DMS114 treated with DMSO at 0.1 percent for 48 hours (cell line): ENCODE data around the gene TMEM232.
A peak's percentile ranks its signal among the peaks of the same experiment; 100 is the strongest.

Source experiments
- DNase-seq: peaks from one replicate; lab custom pipeline; 2025; ENCODE audit not compliant: unreplicated experiment; lab: John Stamatoyannopoulos, UW

The TMEM232 gene

GRCh38 chr5:110634475-110634874 is 92.0 kb downstream of the TMEM232 start:
- DNase-seq, result no peak

- DNase-seq, result no peak
These were observed 95.2 kb downstream of the TMEM232 start for GRCh38 chr5:110631236-110631635.

- DNase-seq, result no peak
These were observed 96.1 kb downstream of the TMEM232 start for GRCh38 chr5:110630350-110630749.

- DNase-seq, result peak; percentile 51
These were observed 101.0 kb downstream of the TMEM232 start for GRCh38 chr5:110625376-110625999.

- no peak for DNase-seq
These were observed 102.6 kb downstream of the TMEM232 start for GRCh38 chr5:110623874-110624273.

GRCh38 chr5:110618941-110619340 is 107.5 kb downstream of the TMEM232 start:
- DNase-seq, result no peak

GRCh38 chr5:110616009-110616408 is 110.5 kb downstream of the TMEM232 start:
- no peak for DNase-seq

GRCh38 chr5:110612794-110613247 is 113.7 kb downstream of the TMEM232 start:
- no peak for DNase-seq

- DNase-seq, result no peak
These were observed 114.7 kb downstream of the TMEM232 start for GRCh38 chr5:110611817-110612216.

GRCh38 chr5:110594866-110595265 is 131.6 kb downstream of the TMEM232 start:
- no peak for DNase-seq

GRCh38 chr5:110590187-110590586 is 136.3 kb downstream of the TMEM232 start:
- peak; percentile 14 for DNase-seq

GRCh38 chr5:110588286-110588980 is 138.0 kb downstream of the TMEM232 start:
- DNase-seq, result no peak

GRCh38 chr5:110580625-110581024 is 145.8 kb downstream of the TMEM232 start:
- no peak for DNase-seq

GRCh38 chr5:110572729-110573128 is 153.7 kb downstream of the TMEM232 start:
- DNase-seq, result no peak

- no peak for DNase-seq
These were observed 164.3 kb downstream of the TMEM232 start for GRCh38 chr5:110562191-110562590.

- DNase-seq, result no peak
These were observed 165.0 kb downstream of the TMEM232 start for GRCh38 chr5:110561510-110561909.

- no peak for DNase-seq
These were observed 177.2 kb downstream of the TMEM232 start for GRCh38 chr5:110549301-110549700.

- DNase-seq, result no peak
These were observed 178.3 kb downstream of the TMEM232 start for GRCh38 chr5:110548171-110548570.

GRCh38 chr5:110547495-110547894 is 179.0 kb downstream of the TMEM232 start:
- DNase-seq, result no peak

- no peak for DNase-seq
These were observed 180.8 kb downstream of the TMEM232 start for GRCh38 chr5:110545716-110546115.

GRCh38 chr5:110544603-110545002 is 181.9 kb downstream of the TMEM232 start:
- DNase-seq, result no peak

- DNase-seq, result no peak
These were observed 183.5 kb downstream of the TMEM232 start for GRCh38 chr5:110542949-110543348.
